Right lobe of liver (tissue), 6 donors: Measurements from ENCODE around the gene CENPH. TPM values are rescaled to one million over a fixed set of nuclear protein-coding genes. Genes with fewer than 3 reads are reported as not detected.
"Not testable (repeated sequence)": the region's sequence is repeated elsewhere in the genome, so short reads cannot be mapped to it uniquely, and the experiment has no call there.

Experiments used
- ATAC-seq, 4 donors: fragments of 200-7000 bp; cut with Tn5 transposase; one replicate each; pipeline ENCODE4 v1.9.1; 2020; ENCODE audit warnings: mild to moderate bottlenecking in 4 of 4, moderate library complexity in 4 of 4
- DNase-seq, 3 donors: peaks; one replicate each; pipeline ENCODE4 v3.0.0-alpha.2; 2020
- H3K27ac ChIP-seq, 3 donors: fragments of 200-600 bp; one replicate each; pipeline ENCODE4 v1.8.0; 2022
- H3K27me3 ChIP-seq, 2 donors: fragments of 200-600 bp; one replicate each; pipeline ENCODE4 v1.8.0; 2022
- H3K36me3 ChIP-seq, 4 donors: fragments of 200-600 bp; sonication (generic) in 1 of 4; one replicate each; pipeline versions ENCODE4 v1.5.1 to v1.8.0; 2017 to 2022; ENCODE audit warnings: control low read depth in 1 of 4
- H3K4me1 ChIP-seq, 4 donors: fragments of 200-600 bp; sonication (generic) in 1 of 4; one replicate each; pipeline versions ENCODE4 v1.5.1 to v1.8.0; 2017 to 2022; ENCODE audit warnings: control low read depth in 1 of 4
- H3K4me3 ChIP-seq, 3 donors: fragments of 200-600 bp; one replicate each; pipeline ENCODE4 v1.8.0; 2022
- H3K9me3 ChIP-seq, 4 donors: fragments of 200-600 bp; sonication (generic) in 1 of 4; one replicate each; pipeline versions ENCODE4 v1.5.1 to v1.8.0; 2017 to 2022; ENCODE audit warnings: control low read depth in 1 of 4
- CTCF ChIP-seq, 4 donors: fragments of 200-600 bp in 3 of 4; fragments of 450-650 bp in 1 of 4; IDR thresholded peaks; one replicate each; pipeline versions ENCODE4 v1.5.1 to v1.8.0; 2016 to 2022; ENCODE audit warnings: antibody characterized with exemption in 4 of 4, mild to moderate bottlenecking in 2 of 4
- POLR2A ChIP-seq: fragments of 450-650 bp; IDR thresholded peaks from one replicate; pipeline ENCODE4 v1.6.1; 2017; ENCODE audit warnings: antibody characterized with exemption, mild to moderate bottlenecking
- WGBS: methylation state at CpG from one replicate; pipeline ENCODE4 v1.1.6; 2018; ENCODE audit warnings: low coverage, low lambda C conversion rate; ENCODE audit not compliant: insufficient coverage; ENCODE audit errors: missing lambda C conversion rate; 5-methylcytosine and 5-hydroxymethylcytosine counted together
- intact Hi-C, 2 donors: fragments of 100-400 bp; cut with DNase I; formaldehyde crosslinking; loops; one replicate each; pipeline versions ENCODE4 v1.11.2 to v1.14.1; 2022
- total RNA-seq, 6 experiments: library from RNA; depleted of rRNA in 2 of 6; stranded (reverse); fragments of >200 nt in 2 of 6; fragmentation: NEBNext Ultra II Directional in 3 of 6; extraction: Animal tissue kit (Norgen Biotek cat#: 25700) in 3 of 6; gene quantifications; one replicate each; pipeline versions ENCODE4 v1.1.0 to v1.2.4, GENCODE V29; 2016 to 2023
- donor health status: DM: no; HTN: yes; CAD: no.
- donor health status: DM: no; HTN: no; CAD: no.
- donor health status: DM: no; HTN: no; CAD: no.
- donor health status: DM: no; HTN: yes; CAD: no.
- donor health status: DM: no; HTN: yes; CAD: no.

Gene CENPH
- total RNA-seq, 6 experiments from 2014 or later = 0.95 to 3.8 (median 1.1) TPM

GRCh38 chr5:69219939-69220338, 30.6 kb downstream of the CENPH start:
- intact Hi-C loops = no loop called here

GRCh38 chr5:69220371-69220770, 31.0 kb downstream of the CENPH start:
- H3K27ac ChIP-seq, intact Hi-C loops: not testable (repeated sequence)

More at GRCh38 chr5:69219939-69220338, 30.6 kb downstream of the CENPH start:
- no peaks in the 10 kb centered on the region for H3K9me3 ChIP-seq
- H3K27ac ChIP-seq = no peak overlapping the region
- no peaks in the 10 kb centered on the region for H3K36me3 ChIP-seq
- H3K4me3 ChIP-seq = no peak overlapping the region
- no peaks in the 10 kb centered on the region for H3K27me3 ChIP-seq
- DNase-seq = no peak
- TF ChIP-seq POLR2A (no peak), CTCF (IDR thresholded peaks at IDR 0.05) (no peak)
- peaks cover 0 to 29% (median 0%) of the 10 kb centered on the region in 4 donors for H3K4me1 ChIP-seq
- ATAC-seq = no peak

GRCh38 chr5:69220833-69221232, 31.4 kb downstream of the CENPH start:
- H3K27me3 ChIP-seq, H3K27ac ChIP-seq, ATAC-seq, DNase-seq, H3K36me3 ChIP-seq, H3K9me3 ChIP-seq, intact Hi-C loops, H3K4me3 ChIP-seq: not testable (repeated sequence)
- 35% methylated on average over 7 of the region's 9 CpGs for WGBS
- peaks cover 0 to 31% (median 0%) of the 10 kb centered on the region in 4 donors for H3K4me1 ChIP-seq

More at GRCh38 chr5:69220371-69220770, 31.0 kb downstream of the CENPH start:
- H3K9me3 ChIP-seq, ATAC-seq, DNase-seq, H3K36me3 ChIP-seq, H3K27me3 ChIP-seq, H3K4me3 ChIP-seq: not testable (repeated sequence)
- 94% methylated on average over 14 of the region's 18 CpGs for WGBS
- peaks cover 0 to 29% (median 0%) of the 10 kb centered on the region in 4 donors for H3K4me1 ChIP-seq

GRCh38 chr5:69224520-69224919, 35.1 kb downstream of the CENPH start:
- no peak overlapping the region for H3K4me3 ChIP-seq
- peak in 1 of 3 donors; percentile 55 for DNase-seq
- 62% methylated on average over 7 of the region's 8 CpGs for WGBS
- peak in 3 of 4 donors; percentile 34 to 72 (median 57) for ATAC-seq
- no peaks in the 10 kb centered on the region for H3K27me3 ChIP-seq
- peaks cover 0 to 24% (median 0%) of the 10 kb centered on the region in 4 donors for H3K4me1 ChIP-seq
- no peaks in the 10 kb centered on the region for H3K9me3 ChIP-seq
- TF ChIP-seq POLR2A (no peak), CTCF (IDR thresholded peaks at IDR 0.05) (no peak)
- H3K27ac ChIP-seq = no peak overlapping the region
- intact Hi-C loops = no loop called here
- H3K36me3 ChIP-seq = peaks cover 0 to 17% (median 5%) of the 10 kb centered on the region in 4 donors

GRCh38 chr5:69225860-69226259, 36.5 kb downstream of the CENPH start:
- 54% methylated on average over 3 of the region's 4 CpGs for WGBS
- H3K27me3 ChIP-seq = no peaks in the 10 kb centered on the region
- peak in 1 of 4 donors; percentile 37 for ATAC-seq
- peaks cover 0 to 27% (median 0%) of the 10 kb centered on the region in 4 donors for H3K4me1 ChIP-seq
- DNase-seq = no peak
- H3K27ac ChIP-seq = no peak overlapping the region
- no peaks in the 10 kb centered on the region for H3K9me3 ChIP-seq
- H3K36me3 ChIP-seq = peaks cover 0 to 17% (median 5%) of the 10 kb centered on the region in 4 donors
- no peak overlapping the region for H3K4me3 ChIP-seq
- intact Hi-C loops = no loop called here
- no peak for TF ChIP-seq POLR2A
- TF ChIP-seq CTCF (IDR thresholded peaks at IDR 0.05) = no peak
